GM12873 (cell line): ENCODE results near the gene RNF212.
A peak's percentile ranks its signal among the peaks of the same experiment; 100 is the strongest.

Source experiments
- TF ChIP-seq, protein P1 (sequence below): IDR thresholded peaks from 2 replicates; pipeline ENCODE4 v1.5.1; 2012; ENCODE audit warnings: low read depth, mild to moderate bottlenecking, moderate library complexity, low read length, control low read depth; ENCODE audit not compliant: insufficient read depth; ENCODE audit errors: missing control alignments

The RNF212 gene

DNA sequence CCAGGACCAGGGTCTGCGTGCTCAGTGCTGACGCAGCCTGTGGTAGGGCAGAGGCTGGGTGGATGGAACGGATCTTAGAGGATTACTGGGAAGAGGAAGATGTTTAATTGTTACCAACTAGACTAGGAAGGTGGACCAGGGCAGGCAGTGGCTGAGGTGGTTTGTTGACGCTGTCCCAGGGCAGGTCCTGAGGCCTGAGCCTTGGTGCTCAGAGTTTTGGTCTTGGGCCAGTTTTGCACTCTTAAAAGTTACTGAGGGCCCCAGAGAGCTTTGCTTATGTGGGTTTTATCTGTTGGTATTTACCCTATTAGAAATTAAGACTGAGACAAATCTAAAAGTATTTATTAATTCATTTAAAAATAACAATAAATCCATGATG is 20.4 kb downstream of the RNF212 start:
- TF ChIP-seq, protein P1, sequence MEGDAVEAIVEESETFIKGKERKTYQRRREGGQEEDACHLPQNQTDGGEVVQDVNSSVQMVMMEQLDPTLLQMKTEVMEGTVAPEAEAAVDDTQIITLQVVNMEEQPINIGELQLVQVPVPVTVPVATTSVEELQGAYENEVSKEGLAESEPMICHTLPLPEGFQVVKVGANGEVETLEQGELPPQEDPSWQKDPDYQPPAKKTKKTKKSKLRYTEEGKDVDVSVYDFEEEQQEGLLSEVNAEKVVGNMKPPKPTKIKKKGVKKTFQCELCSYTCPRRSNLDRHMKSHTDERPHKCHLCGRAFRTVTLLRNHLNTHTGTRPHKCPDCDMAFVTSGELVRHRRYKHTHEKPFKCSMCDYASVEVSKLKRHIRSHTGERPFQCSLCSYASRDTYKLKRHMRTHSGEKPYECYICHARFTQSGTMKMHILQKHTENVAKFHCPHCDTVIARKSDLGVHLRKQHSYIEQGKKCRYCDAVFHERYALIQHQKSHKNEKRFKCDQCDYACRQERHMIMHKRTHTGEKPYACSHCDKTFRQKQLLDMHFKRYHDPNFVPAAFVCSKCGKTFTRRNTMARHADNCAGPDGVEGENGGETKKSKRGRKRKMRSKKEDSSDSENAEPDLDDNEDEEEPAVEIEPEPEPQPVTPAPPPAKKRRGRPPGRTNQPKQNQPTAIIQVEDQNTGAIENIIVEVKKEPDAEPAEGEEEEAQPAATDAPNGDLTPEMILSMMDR = no peak

DNA sequence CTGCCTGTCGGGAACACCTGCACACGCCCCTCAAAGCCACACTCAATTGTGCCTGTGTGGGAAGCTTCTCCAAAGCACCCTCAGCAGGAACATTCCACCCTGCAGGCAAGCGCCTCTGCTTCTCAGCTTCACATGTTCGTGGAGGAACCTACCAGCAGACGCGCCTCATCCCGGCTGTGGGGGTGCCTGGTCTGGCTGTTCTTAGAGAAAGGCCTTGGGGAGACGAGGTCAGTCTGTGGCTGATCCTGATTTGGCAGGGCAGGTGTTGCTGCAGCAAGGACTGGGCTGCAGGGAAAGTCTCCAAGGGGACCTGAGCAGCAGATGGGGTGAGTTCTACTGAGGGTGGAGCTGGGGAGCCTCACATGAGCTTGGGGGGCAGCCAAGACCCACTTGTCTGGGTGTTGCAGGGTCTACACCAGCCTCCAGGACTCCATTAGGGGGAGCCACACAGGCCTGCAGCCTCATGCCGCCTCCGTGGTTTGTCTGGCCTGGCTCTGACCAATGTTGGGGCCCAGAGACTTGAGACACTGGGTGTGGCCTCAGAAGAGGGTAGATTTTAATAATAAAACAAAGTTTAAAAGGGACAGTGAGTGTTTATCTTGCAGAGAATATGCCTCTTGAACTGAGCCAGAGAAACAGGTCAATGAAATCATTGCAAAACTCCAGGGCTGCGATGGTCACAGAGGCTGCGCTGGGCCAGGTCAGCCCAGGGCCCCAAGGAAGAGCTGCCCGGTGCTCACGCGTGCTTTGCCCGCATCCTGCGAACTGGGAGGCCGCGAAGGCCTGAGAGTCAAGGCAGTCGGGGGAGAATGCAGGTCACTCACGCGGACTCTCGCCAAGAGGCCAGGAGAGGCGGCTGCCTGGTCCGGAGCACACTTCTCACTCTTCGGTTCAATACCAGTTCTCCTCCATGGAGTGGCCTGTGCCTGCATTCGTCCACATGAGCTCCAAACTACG is 21.1 kb downstream of the RNF212 start:
- TF ChIP-seq, protein P1 = peak; percentile 29

DNA sequence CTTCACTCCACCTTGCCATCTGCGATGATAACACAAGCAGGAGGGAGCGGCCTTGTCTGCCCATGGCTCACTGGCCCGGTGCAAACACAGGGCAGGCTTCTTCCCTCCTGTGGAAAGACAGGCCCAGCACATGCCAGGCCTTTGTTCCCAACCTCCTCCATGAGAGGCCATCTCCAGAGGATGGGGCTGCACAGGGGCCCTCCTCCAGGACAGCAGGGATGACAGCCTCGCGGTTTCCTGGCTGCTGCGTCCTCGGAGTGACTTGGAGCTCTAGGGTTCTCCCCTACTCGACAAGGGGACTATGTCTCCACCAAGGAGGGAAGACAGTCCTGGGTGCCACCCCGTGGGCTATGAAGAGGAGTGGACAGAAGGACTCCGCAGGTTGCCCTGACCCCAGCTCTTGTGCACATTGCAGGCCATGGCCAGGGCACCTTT is 21.8 kb downstream of the RNF212 start:
- TF ChIP-seq, protein P1 = no peak

DNA sequence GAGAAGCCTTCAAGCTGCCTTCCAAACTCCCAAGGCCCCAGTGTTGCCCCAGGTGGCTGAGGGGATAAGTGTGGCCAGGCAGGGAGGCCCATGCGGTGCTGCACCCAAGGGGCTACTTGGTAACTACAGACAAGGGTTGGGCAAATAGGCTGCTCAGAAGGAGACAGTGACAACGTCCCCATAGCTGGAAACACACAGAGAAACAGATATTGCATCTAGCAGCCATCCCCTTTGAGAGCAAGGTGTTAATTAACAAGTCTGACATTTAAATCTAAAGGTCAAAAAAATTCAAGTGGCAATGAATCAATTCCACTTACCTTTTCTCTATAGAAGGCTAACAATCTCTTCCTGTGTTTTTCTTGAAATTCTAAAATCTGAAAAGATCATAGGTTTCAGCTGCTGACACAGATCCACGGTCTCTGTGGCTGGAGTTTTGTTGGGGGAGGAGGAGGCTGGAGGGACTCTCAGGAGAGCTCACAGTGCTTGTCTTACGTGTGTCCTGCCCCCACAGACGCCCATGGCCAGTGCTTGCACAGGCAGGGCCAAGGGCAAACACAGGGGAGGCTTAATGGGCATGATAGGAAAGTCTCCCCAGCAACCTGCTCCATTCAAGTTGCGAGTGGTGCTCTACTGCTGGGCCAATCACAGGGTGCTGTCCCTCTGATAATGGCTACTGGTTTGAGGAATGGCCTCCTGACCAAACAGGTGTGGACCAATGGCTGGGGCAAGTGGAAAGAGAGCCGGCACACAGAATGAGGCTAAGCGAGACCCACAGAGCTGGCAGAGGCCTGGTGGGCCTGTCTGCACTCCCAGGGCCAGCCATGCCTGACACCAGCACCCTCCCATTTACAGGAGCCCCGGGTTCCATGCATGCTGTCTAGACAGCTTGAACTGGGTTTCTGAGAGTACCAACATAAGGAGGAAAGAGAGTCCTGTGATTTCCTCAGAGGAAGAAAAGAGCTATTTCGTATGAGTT is 22.6 kb downstream of the RNF212 start:
- TF ChIP-seq, protein P1 = no peak

DNA sequence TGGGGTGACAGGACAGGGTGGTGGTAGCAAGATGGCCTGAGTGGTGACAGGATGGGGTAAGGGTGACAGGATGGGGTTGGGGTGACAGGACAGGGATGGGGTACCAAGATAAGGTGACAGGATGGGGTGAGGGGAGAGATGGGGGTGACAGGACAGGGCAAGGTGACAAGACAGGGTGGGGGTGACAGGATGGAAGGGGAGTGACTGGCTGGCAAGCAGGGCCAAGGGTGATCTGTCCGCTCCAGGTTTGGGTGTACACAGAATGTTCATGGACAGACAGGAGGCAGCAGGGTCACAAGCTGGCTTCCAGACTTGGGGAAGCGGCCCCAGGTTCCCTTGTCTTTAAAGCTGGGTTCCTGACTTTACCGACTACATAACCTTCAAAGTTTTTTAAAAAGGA is 23.3 kb downstream of the RNF212 start:
- TF ChIP-seq, protein P1 = no peak

DNA sequence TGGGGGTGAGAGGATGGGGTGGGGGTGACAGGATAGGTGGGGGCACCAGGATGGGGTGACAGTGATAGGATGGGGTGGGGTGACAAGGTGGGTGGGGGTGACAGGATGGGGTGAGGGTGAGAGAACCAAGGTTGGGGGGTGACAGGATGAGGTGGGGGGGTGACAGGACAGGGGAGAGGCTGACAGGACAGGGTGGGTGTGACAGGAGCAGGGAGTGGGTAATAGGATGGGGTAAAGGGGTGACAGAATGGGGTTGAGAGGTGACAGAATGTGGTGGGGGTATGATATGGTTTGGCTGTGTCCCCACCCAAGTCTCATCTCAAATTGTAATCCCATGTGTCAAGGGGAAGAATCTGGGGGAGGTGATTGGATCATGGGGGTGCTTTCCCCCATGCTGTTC is 26.0 kb downstream of the RNF212 start:
- TF ChIP-seq, protein P1 = no peak

DNA sequence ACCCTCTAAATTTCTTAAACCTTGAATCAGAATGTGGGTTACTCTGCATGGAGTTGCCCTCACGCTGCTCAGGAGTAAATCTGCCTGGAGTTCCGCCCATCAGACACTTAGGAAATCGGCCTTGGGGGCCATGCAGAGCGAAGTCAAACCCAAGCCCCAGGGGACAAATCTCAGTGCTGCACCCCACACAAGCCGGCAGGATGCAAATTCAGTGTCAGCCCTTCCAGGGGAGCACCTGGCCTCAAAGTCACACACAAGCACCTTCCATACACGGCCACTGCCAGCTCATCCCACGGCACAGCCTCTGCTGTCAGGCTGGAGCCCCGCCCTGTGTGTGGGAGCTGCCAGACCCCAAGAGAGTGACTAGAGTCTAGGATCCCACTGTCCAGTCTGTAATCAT is 27.4 kb downstream of the RNF212 start:
- TF ChIP-seq, protein P1 = no peak
